Ishikawa (cell line): ENCODE measurements around the gene SYNPO.
A peak's percentile ranks its signal among the peaks of the same experiment; 100 is the strongest.

Experiments
- CEBPB ChIP-seq: IDR thresholded peaks from 2 replicates; pipeline ENCODE4 v1.6.1; 2012
- CREB1 ChIP-seq: IDR thresholded peaks from 2 replicates; pipeline ENCODE4 v1.6.1; 2012; ENCODE audit warnings: low read depth
- EGR1 ChIP-seq: IDR thresholded peaks from 2 replicates; pipeline ENCODE4 v1.6.1; 2012
- EP300 ChIP-seq: IDR thresholded peaks from 2 replicates; pipeline ENCODE4 v1.6.1; 2012; ENCODE audit warnings: borderline replicate concordance
- FOXM1 ChIP-seq: IDR thresholded peaks from 2 replicates; pipeline ENCODE4 v1.6.1; 2012; ENCODE audit warnings: low read depth, borderline replicate concordance
- MAX ChIP-seq: IDR thresholded peaks from 2 replicates; pipeline ENCODE4 v1.6.1; 2012
- NFIC ChIP-seq: IDR thresholded peaks from 2 replicates; pipeline ENCODE4 v1.6.1; 2012
- RAD21 ChIP-seq: IDR thresholded peaks from 2 replicates; pipeline ENCODE4 v1.6.1; 2012; ENCODE audit warnings: low read depth
- REST ChIP-seq: IDR thresholded peaks from 2 replicates; pipeline ENCODE4 v1.6.1; 2012; ENCODE audit warnings: low read depth, mild to moderate bottlenecking
- TAF1 ChIP-seq: IDR thresholded peaks from 2 replicates; pipeline ENCODE4 v1.6.1; 2012; ENCODE audit warnings: low read depth, mild to moderate bottlenecking
- TCF12 ChIP-seq: IDR thresholded peaks from 2 replicates; pipeline ENCODE4 v1.6.1; 2012; ENCODE audit warnings: low read depth
- TEAD4 ChIP-seq: IDR thresholded peaks from 2 replicates; pipeline ENCODE4 v1.6.1; 2012
- USF1 ChIP-seq: IDR thresholded peaks from 2 replicates; pipeline ENCODE4 v1.6.1; 2012
- YY1 ChIP-seq: IDR thresholded peaks from 2 replicates; pipeline ENCODE4 v1.6.1; 2012; ENCODE audit warnings: low read depth
- ZBTB7A ChIP-seq: IDR thresholded peaks from 2 replicates; pipeline ENCODE4 v1.6.1; 2012; ENCODE audit warnings: low read depth

The SYNPO gene

GRCh38 chr5:150624334-150625163 lies 15.9 kb upstream of the SYNPO start:
- TF ChIP-seq RAD21 (no peak), NFIC (no peak), CEBPB (no peak), TCF12 (no peak), TAF1 (no peak), TEAD4 (no peak), REST (no peak), FOXM1 (no peak), YY1 (no peak), MAX (no peak), USF1 (no peak), EP300 (no peak), ZBTB7A (no peak; the same call in 1 of the 2 replicates), CREB1 (no peak)

GRCh38 chr5:150625164-150625535 lies 15.3 kb upstream of the SYNPO start:
- TF ChIP-seq TEAD4 (no peak), EP300 (no peak), REST (no peak), MAX (no peak), TAF1 (no peak)

- no peak for TF ChIP-seq MAX
- TF ChIP-seq EP300, result no peak
- no peak for TF ChIP-seq FOXM1
- no peak for TF ChIP-seq REST
- no peak for TF ChIP-seq TAF1
- no peak for TF ChIP-seq EGR1
- TF ChIP-seq ZBTB7A, result no peak; the same call in 1 of the 2 replicates
- no peak for TF ChIP-seq CREB1
- TF ChIP-seq USF1, result no peak
Observed at GRCh38 chr5:150625831-150626746, 14.4 kb upstream of the SYNPO start.

- peak; percentile 4; the same call in 1 of the 2 replicates for TF ChIP-seq USF1
- TF ChIP-seq REST, result no peak
- TF ChIP-seq NFIC, result peak; percentile 87
- TF ChIP-seq TEAD4, result peak; percentile 35; the same call in 1 of the 2 replicates
- TF ChIP-seq EGR1, result no peak
- peak; percentile 72 for TF ChIP-seq TCF12
- peak; percentile 53; the same call in 1 of the 2 replicates for TF ChIP-seq EP300
- peak; percentile 76 for TF ChIP-seq MAX
Observed at GRCh38 chr5:150626853-150627276, 13.6 kb upstream of the SYNPO start.
